Thyroid gland (tissue), 4 donors: Measurements from ENCODE around the gene ATP5PB.

Source experiments
- POLR2A ChIP-seq, 2 donors: fragments of 450-650 bp; IDR thresholded peaks; one replicate each; pipeline ENCODE4 v1.6.1; 2017; ENCODE audit warnings: antibody characterized with exemption in 2 of 2, mild to moderate bottlenecking in 2 of 2, moderate library complexity in 1 of 2
- TF ChIP-seq, protein P1 (sequence below), 6 experiments: fragments of 200-600 bp in 3 of 6; fragments of 450-650 bp in 3 of 6; sonication (generic) in 3 of 6; IDR thresholded peaks; one replicate each; pipeline ENCODE4 v1.5.1; 2016 to 2019; ENCODE audit warnings: antibody characterized with exemption in 6 of 6, mild to moderate bottlenecking in 2 of 6, inconsistent platforms in 1 of 6, moderate library complexity in 1 of 6

DNA sequence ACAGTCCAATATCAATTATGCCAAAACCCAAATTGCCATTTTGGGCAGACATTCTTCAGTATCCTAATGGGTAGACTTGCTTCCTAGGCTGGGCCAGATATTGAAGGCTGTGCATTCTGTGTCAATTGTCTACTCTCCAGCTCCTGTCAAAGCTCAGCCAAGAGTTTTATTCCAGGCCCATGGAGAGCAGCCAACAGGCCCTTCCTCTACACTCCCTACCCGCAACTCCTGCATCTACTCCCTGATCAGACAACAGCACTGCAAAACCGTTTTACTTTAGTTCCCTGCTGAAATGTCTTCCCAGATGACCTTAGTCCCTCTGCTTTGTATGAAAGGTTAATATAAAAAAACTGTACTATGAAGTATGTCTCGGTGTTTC, 60.7 kb downstream of the ATP5PB start:
- TF ChIP-seq, protein P1, sequence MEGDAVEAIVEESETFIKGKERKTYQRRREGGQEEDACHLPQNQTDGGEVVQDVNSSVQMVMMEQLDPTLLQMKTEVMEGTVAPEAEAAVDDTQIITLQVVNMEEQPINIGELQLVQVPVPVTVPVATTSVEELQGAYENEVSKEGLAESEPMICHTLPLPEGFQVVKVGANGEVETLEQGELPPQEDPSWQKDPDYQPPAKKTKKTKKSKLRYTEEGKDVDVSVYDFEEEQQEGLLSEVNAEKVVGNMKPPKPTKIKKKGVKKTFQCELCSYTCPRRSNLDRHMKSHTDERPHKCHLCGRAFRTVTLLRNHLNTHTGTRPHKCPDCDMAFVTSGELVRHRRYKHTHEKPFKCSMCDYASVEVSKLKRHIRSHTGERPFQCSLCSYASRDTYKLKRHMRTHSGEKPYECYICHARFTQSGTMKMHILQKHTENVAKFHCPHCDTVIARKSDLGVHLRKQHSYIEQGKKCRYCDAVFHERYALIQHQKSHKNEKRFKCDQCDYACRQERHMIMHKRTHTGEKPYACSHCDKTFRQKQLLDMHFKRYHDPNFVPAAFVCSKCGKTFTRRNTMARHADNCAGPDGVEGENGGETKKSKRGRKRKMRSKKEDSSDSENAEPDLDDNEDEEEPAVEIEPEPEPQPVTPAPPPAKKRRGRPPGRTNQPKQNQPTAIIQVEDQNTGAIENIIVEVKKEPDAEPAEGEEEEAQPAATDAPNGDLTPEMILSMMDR (IDR thresholded peaks at IDR 0.05) = no peak
- TF ChIP-seq POLR2A (IDR thresholded peaks at IDR 0.05) = no peak
